Skin epidermis (tissue), 12 donors: Measurements from ENCODE around the gene MCOLN1.
A peak's percentile ranks its signal among the peaks of the same experiment; 100 is the strongest.

Experiments
- H3K27ac ChIP-seq, 21 experiments: fragments of 200-600 bp; sonication (generic) in 11 of 21; one replicate each; pipeline ENCODE4 v1.5.0; 2020; ENCODE audit warnings: mild to moderate bottlenecking in 3 of 21, inconsistent platforms in 2 of 21, moderate library complexity in 2 of 21
- H3K4me3 ChIP-seq, 7 experiments: fragments of 200-600 bp; sonication (generic) in 2 of 7; one replicate each; pipeline ENCODE4 v1.5.0; 2020; ENCODE audit warnings: inconsistent platforms in 2 of 7, mild to moderate bottlenecking in 2 of 7, moderate library complexity in 1 of 7

Gene MCOLN1

GRCh38 chr19:7522072-7522922 is at the start of gene MCOLN1:
MCOLN1 (plus strand) TSS chr19:7522624; CDS start chr19:7522751, 127 bp downstream.
- peak within 1 kb of the TSS in 20 of 21 experiments; percentile 52 to 90 (median 78) for H3K27ac ChIP-seq

DNA sequence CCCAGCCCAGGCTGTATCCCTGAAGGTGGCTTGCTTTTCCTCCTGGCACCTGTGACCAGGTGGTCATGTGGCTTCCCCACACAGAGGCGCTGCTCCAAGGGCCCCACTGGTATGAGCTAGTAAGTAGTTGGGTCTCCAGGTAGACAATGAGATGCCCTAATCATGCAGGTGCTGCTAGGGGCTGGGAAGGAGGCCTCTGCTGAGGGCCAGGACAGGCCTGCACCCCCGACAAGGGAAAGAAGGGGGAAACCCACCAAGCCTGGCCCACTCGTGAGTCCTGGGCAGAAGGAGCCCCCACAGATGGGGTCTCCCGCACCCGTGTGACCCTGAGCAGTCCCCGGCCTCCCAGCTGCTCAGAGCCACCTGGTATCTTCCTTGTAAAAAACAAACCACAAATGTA is 46.8 kb upstream of the MCOLN1 start:
- no peak overlapping the region for H3K27ac ChIP-seq

More at GRCh38 chr19:7522072-7522922, at the start of gene MCOLN1:
- peak within 1 kb of the TSS; percentile 61 to 97 (median 78) for H3K4me3 ChIP-seq

GRCh38 chr19:7476241-7476640 is 46.2 kb upstream of the MCOLN1 start:
- Histone ChIP-seq H3K27ac (no peak overlapping the region), H3K4me3 (no peak overlapping the region)

More for the DNA sequence above, 46.8 kb upstream of the MCOLN1 start:
- no peak overlapping the region for H3K4me3 ChIP-seq

- Histone ChIP-seq H3K4me3 (no peak overlapping the region), H3K27ac (no peak overlapping the region)
Measured at GRCh38 chr19:7476777-7477494, 45.5 kb upstream of the MCOLN1 start.

DNA sequence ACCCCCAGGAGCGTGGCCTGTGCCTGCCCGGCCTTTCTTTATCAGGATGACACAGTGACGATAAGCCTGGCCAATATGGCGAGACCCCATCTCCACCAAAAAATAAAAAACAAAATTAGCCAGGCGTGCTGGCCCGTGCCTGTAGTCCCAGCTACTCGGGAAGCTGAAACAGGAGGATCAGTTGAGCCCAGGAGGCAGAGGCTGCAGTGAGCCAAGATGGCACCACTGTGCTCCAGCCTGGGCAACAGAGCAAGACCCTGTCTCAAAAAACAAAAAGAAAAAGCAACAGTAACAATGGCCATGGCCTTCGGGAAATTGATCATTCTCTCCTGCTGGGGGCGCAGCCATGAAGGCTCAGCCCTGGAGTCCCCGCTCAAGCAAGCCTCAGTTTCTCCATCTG is 44.7 kb upstream of the MCOLN1 start:
- Histone ChIP-seq H3K27ac (no peak overlapping the region), H3K4me3 (no peak overlapping the region)

DNA sequence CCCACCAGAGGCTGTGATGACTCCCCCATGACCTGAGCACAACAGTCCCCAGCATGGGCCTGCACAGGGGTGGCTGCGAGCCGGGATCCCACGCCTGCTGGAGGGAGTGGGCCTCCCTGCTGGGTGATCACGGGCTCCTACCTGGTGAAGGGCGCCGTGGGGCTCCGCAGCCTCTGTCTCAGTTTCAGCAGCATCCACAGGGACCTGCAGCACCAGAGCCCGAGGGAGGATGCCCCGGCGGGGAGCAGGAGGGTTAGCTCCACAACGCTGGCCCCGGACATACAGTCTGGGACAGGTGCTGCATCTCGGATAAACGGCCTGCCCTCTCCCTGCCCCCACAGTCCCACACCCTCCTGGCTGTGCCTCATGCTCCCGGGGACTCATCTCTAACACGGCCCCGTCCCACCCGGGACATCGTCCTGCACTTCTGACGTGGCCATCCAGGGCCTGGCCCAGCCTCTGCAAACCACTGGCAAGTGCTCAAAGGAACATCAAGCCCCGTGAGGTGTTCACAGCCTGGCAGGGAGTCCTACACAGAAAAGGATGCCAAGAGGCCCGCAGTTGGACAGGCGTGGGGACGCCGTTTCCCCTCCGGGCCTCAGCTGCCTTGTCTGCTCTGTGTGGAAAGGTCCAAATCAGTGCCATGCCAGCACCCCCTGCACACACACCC is 44.1 kb upstream of the MCOLN1 start:
- Histone ChIP-seq H3K4me3 (no peak overlapping the region), H3K27ac (peak overlapping the region in 1 of 21 experiments; percentile 39)

DNA sequence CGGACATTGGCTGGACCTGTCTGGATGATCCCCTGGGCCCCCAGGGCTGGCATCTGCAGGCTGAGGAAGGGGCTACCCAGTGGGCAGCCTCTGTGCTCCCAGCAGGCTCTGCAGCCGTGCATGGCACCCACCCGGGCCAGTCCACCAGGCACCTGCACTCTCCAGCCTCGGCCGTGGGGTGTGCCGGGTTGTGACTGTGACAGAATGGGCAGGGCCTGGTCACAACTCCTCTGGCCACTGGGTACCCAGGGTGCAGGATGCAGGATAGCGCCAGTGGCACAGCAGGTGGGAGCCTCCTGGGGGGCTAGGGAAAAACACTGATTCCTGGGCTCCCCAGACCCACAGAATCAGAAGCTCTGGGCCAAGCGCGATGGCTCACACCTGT is 43.6 kb upstream of the MCOLN1 start:
- no peak overlapping the region for H3K4me3 ChIP-seq
- peak overlapping the region in 3 of 21 experiments; percentile 5 to 52 (median 39) for H3K27ac ChIP-seq

DNA sequence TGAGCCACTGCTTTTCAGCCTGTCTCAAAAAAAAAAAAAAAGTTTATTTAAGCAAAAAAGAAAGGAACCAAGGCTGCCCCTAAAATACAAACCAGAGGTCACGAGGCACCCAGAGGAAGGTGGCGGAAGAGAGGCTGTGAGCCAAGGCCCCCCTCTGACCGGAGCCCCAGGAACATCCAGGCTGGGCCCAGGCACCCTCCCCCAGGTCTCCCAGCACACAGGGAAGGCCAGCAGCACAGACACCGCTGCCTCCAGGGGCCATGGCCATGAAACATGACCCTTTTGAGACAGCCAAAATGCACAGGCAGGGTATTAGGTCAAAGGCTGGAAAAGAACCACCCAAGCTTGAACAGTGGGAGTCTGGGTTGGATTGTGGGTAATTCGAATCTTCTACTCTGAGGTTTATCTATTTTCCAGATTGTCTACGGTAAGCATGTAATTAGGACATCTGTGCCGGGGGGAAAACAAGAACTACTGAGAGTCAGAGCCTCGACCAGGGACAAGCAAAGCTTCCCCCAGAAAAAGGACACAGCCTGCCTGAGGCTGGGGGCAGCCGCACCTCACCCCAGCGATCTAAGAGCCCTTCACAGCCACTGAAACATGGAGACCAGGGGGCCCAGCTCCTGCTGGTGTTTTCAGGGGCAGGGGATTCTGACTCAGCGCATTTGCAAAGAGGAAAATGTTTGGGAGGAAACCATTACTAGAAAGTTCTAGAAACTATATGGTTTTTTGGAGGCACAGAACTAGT is 42.0 kb upstream of the MCOLN1 start:
- no peak overlapping the region for H3K4me3 ChIP-seq
- peak overlapping the region in 6 of 21 experiments; percentile 24 to 55 (median 40) for H3K27ac ChIP-seq

DNA sequence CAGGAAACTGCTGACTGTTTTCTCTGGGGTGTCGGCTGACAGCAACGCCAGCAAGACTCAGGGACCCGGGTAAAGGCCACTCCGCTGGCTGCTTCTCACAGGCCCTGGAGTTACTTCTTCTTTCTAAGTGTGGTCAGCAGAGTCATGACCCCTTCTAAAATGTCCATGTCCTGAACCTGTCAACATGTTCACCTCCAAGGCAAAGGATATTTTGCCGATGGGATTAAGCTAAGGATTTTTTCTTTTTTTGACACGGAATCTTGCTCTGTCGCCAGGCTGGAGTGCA is 41.5 kb upstream of the MCOLN1 start:
- no peak overlapping the region for H3K4me3 ChIP-seq

GRCh38 chr19:7482584-7483439 is 39.6 kb upstream of the MCOLN1 start:
- Histone ChIP-seq H3K27ac (peak overlapping the region in 2 of 21 experiments; percentile 7 to 41), H3K4me3 (no peak overlapping the region)

More for the DNA sequence above, 41.5 kb upstream of the MCOLN1 start:
- peak overlapping the region in 2 of 21 experiments; percentile 24 to 54 for H3K27ac ChIP-seq

GRCh38 chr19:7483720-7484201 is 38.7 kb upstream of the MCOLN1 start:
- H3K4me3 ChIP-seq, result no peak overlapping the region
- H3K27ac ChIP-seq, result peak overlapping the region in 2 of 21 experiments; percentile 7 to 41

GRCh38 chr19:7486923-7487322 is 35.5 kb upstream of the MCOLN1 start:
- H3K4me3 ChIP-seq, result no peak overlapping the region
- H3K27ac ChIP-seq, result no peak overlapping the region

DNA sequence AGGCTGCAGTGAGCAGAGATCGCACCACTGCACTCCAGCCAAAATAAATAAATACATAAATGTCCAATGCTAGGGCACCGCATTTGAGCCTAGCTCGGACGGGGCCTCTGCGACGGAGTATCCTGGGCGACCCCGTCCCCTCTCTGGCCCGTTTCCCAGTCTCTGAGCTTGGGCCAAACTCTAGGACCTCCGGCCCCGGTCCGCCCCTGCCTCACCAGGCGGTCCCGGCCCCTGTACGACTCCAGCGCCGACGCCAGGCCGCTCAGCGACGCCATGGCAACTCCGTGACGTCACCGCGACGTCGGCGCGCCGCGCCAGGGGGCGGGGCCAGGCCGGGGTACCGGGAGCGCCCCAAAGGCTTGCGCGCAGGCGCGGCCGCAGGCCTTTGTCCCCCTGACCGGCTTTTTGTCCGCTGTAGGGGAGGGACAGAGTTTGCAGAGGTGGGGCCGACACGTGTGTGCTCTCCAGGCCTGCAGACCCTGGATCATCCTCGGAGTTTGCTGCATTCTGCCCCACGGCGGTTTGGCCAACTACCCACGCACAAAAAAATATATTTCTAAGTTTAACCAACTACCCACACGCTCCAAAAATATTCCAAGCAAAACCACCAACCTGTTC is 33.6 kb upstream of the MCOLN1 start, which contains the start of gene PEX11G:
Gene PEX11G (minus strand): TSS at position 300 of the 618 bp plus-strand sequence. CDS start 25 bp downstream, at position 275.
- Histone ChIP-seq H3K27ac (peak within 1 kb of the TSS in 20 of 21 experiments; percentile 53 to 95 (median 85)), H3K4me3 (peak within 1 kb of the TSS; percentile 40 to 60 (median 52))

DNA sequence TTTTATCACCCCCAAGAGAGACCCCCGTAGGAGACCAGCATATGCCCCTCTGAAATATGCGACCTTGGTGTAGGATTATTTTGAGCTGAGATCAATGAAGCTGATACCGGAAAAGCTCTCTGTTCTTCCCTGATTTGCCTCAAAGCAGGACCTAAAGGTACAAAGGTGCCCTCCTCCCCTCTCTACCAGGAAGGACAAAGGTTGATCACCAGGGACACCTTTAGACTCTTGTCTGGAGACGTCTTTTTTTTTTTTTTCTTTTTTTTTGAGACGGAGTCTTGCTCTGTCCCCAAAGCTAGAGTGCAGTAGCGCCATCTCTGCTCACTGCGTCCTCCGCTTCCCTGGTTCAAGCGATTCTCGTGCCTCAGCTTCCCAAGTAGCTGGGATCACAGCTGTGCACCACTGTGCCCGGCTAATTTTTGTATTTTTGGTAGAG is 32.8 kb upstream of the MCOLN1 start:
- peak overlapping the region in 8 of 21 experiments; percentile 54 to 95 (median 82) for H3K27ac ChIP-seq
- H3K4me3 ChIP-seq, result peak overlapping the region in 1 of 7 experiments; percentile 59

GRCh38 chr19:7492142-7492541 is 30.3 kb upstream of the MCOLN1 start:
- Histone ChIP-seq H3K27ac (peak overlapping the region in 3 of 21 experiments; percentile 10 to 44 (median 37)), H3K4me3 (no peak overlapping the region)

GRCh38 chr19:7492558-7492957 is 29.9 kb upstream of the MCOLN1 start:
- Histone ChIP-seq H3K27ac (peak overlapping the region in 3 of 21 experiments; percentile 10 to 44 (median 37)), H3K4me3 (no peak overlapping the region)

- H3K4me3 ChIP-seq, result no peak overlapping the region
- H3K27ac ChIP-seq, result peak overlapping the region in 2 of 21 experiments; percentile 2 to 7
Measured at GRCh38 chr19:7494416-7495098, 27.9 kb upstream of the MCOLN1 start.
